A204.1 (cell line): ENCODE data around the gene USP17L26.
"Not testable (repeated sequence)": the region's sequence is repeated elsewhere in the genome, so short reads cannot be mapped to it uniquely, and the experiment has no call there.

Experiments used
- FAIRE-seq: peaks from 2 replicates; lab custom pipeline; 2012; peaks lifted over from hg19 to GRCh38; lab: Jason Lieb, UNC

USP17L26 gene, protein sequence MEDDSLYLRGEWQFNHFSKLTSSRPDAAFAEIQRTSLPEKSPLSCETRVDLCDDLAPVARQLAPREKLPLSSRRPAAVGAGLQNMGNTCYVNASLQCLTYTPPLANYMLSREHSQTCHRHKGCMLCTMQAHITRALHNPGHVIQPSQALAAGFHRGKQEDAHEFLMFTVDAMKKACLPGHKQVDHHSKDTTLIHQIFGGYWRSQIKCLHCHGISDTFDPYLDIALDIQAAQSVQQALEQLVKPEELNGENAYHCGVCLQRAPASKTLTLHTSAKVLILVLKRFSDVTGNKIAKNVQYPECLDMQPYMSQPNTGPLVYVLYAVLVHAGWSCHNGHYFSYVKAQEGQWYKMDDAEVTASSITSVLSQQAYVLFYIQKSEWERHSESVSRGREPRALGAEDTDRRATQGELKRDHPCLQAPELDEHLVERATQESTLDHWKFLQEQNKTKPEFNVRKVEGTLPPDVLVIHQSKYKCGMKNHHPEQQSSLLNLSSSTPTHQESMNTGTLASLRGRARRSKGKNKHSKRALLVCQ

DNA sequence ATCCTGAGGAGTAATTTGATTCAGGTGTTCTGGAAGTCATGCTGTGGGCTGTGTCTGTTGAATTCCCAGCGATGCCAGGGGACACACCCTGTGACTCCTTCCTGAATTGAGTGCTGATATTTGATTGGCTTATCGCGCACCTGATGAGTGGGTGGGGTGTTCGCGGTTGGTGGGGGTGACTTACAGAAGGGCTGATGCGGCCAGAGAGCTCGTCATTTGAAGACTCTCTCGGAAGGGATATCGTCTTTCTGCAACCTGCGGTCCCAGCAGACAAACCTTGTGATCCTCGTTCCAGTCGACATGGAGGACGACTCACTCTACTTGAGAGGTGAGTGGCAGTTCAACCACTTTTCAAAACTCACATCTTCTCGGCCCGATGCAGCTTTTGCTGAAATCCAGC lies at the start of gene USP17L26:
USP17L26 (plus strand) TSS at position 301 of the 400 bp plus-strand sequence; CDS start at position 301, 0 bp downstream.
- not testable (repeated sequence) for FAIRE-seq

DNA sequence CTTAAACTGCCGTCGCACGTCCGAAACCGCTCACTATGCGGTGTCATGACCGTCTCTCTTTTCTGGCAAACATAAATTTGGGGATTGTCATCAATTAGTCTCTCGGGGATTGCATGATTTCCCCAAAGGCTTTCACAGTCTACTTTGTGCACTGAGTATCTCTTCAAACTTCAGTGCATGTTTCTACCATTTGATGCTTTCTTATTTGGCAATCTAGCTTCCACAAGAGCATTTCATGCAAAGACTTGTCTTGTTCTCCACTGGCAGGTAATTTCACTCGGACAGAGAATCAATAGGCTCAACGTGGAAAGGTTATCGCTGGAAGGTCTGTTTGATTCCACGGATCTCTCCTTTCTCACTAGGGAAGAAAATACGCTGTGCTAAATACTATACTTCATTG lies 10.3 kb upstream of the USP17L26 start:
- FAIRE-seq: not testable (repeated sequence)

DNA sequence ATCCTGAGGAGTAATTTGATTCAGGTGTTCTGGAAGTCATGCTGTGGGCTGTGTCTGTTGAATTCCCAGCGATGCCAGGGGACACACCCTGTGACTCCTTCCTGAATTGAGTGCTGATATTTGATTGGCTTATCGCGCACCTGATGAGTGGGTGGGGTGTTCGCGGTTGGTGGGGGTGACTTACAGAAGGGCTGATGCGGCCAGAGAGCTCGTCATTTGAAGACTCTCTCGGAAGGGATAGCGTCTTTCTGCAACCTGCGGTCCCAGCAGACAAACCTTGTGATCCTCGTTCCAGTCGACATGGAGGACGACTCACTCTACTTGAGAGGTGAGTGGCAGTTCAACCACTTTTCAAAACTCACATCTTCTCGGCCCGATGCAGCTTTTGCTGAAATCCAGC lies 9.6 kb upstream of the USP17L26 start, which contains the start of gene USP17L24:
USP17L24 (plus strand) TSS at position 301 of the 400 bp plus-strand sequence; CDS start at position 301, 0 bp downstream.
- FAIRE-seq: not testable (repeated sequence)

DNA sequence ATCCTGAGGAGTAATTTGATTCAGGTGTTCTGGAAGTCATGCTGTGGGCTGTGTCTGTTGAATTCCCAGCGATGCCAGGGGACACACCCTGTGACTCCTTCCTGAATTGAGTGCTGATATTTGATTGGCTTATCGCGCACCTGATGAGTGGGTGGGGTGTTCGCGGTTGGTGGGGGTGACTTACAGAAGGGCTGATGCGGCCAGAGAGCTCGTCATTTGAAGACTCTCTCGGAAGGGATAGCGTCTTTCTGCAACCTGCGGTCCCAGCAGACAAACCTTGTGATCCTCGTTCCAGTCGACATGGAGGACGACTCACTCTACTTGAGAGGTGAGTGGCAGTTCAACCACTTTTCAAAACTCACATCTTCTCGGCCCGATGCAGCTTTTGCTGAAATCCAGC lies 4.8 kb upstream of the USP17L26 start, which contains the start of gene USP17L25:
USP17L25 (plus strand) TSS at position 301 of the 400 bp plus-strand sequence; CDS start at position 301, 0 bp downstream.
- not testable (repeated sequence) for FAIRE-seq

DNA sequence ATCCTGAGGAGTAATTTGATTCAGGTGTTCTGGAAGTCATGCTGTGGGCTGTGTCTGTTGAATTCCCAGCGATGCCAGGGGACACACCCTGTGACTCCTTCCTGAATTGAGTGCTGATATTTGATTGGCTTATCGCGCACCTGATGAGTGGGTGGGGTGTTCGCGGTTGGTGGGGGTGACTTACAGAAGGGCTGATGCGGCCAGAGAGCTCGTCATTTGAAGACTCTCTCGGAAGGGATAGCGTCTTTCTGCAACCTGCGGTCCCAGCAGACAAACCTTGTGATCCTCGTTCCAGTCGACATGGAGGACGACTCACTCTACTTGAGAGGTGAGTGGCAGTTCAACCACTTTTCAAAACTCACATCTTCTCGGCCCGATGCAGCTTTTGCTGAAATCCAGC lies 4.6 kb downstream of the USP17L26 start, which contains the start of gene USP17L5:
USP17L5 (plus strand) TSS at position 301 of the 400 bp plus-strand sequence; CDS start at position 301, 0 bp downstream.
- FAIRE-seq: not testable (repeated sequence)

DNA sequence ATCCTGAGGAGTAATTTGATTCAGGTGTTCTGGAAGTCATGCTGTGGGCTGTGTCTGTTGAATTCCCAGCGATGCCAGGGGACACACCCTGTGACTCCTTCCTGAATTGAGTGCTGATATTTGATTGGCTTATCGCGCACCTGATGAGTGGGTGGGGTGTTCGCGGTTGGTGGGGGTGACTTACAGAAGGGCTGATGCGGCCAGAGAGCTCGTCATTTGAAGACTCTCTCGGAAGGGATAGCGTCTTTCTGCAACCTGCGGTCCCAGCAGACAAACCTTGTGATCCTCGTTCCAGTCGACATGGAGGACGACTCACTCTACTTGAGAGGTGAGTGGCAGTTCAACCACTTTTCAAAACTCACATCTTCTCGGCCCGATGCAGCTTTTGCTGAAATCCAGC lies 9.4 kb downstream of the USP17L26 start, which contains the start of gene USP17L27:
USP17L27 (plus strand) TSS at position 301 of the 400 bp plus-strand sequence; CDS start at position 301, 0 bp downstream.
- FAIRE-seq: not testable (repeated sequence)

DNA sequence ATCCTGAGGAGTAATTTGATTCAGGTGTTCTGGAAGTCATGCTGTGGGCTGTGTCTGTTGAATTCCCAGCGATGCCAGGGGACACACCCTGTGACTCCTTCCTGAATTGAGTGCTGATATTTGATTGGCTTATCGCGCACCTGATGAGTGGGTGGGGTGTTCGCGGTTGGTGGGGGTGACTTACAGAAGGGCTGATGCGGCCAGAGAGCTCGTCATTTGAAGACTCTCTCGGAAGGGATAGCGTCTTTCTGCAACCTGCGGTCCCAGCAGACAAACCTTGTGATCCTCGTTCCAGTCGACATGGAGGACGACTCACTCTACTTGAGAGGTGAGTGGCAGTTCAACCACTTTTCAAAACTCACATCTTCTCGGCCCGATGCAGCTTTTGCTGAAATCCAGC lies 14.1 kb downstream of the USP17L26 start, which contains the start of gene USP17L28:
USP17L28 (plus strand) TSS at position 301 of the 400 bp plus-strand sequence; CDS start at position 301, 0 bp downstream.
- not testable (repeated sequence) for FAIRE-seq

DNA sequence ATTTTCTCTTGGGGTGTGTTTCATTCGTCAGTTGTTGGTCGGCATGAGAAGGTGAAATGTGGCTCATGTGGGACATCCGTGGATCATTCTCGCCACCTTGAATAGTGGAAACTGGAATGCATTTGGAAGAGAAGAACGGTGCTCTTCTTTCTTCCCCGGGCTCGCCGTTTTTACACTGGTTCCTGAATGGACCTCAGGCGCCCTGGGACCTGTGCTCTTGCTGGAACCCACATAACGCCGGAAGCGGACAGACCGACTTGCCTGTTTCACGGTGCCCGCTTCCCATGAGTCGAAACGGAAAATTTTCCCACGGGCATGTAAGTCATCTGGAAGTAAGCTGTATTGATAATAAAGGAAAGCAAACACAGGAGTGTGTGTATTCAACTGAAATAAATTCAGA lies 16.4 kb downstream of the USP17L26 start:
- FAIRE-seq: not testable (repeated sequence)

DNA sequence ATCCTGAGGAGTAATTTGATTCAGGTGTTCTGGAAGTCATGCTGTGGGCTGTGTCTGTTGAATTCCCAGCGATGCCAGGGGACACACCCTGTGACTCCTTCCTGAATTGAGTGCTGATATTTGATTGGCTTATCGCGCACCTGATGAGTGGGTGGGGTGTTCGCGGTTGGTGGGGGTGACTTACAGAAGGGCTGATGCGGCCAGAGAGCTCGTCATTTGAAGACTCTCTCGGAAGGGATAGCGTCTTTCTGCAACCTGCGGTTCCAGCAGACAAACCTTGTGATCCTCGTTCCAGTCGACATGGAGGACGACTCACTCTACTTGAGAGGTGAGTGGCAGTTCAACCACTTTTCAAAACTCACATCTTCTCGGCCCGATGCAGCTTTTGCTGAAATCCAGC lies 18.9 kb downstream of the USP17L26 start, which contains the start of gene USP17L29:
USP17L29 (plus strand) TSS at position 301 of the 400 bp plus-strand sequence; CDS start at position 301, 0 bp downstream.
- not testable (repeated sequence) for FAIRE-seq

DNA sequence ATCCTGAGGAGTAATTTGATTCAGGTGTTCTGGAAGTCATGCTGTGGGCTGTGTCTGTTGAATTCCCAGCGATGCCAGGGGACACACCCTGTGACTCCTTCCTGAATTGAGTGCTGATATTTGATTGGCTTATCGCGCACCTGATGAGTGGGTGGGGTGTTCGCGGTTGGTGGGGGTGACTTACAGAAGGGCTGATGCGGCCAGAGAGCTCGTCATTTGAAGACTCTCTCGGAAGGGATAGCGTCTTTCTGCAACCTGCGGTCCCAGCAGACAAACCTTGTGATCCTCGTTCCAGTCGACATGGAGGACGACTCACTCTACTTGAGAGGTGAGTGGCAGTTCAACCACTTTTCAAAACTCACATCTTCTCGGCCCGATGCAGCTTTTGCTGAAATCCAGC lies 28.4 kb downstream of the USP17L26 start, which contains the start of gene USP17L30:
USP17L30 (plus strand) TSS at position 301 of the 400 bp plus-strand sequence; CDS start at position 301, 0 bp downstream.
- not testable (repeated sequence) for FAIRE-seq

DNA sequence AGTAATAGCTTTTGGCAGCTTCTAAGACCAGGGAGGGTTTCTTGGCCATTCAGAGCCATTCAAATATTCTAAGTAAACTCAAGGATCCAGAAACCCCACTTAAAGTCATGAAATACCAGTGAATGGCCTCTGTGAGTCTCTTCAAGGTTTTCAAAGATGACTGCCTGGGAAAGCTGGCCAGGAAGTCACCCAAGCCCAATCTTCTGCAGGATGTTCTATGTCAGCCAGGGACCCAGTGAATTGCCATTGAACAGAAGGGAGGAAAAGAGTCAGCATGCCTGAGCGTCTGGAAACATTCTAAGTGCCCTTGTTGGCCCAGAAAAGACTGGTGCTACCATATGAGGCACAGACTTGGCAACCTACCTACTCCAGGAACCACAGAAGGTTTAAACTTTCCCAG lies 45.4 kb downstream of the USP17L26 start:
- FAIRE-seq: not testable (repeated sequence)

DNA sequence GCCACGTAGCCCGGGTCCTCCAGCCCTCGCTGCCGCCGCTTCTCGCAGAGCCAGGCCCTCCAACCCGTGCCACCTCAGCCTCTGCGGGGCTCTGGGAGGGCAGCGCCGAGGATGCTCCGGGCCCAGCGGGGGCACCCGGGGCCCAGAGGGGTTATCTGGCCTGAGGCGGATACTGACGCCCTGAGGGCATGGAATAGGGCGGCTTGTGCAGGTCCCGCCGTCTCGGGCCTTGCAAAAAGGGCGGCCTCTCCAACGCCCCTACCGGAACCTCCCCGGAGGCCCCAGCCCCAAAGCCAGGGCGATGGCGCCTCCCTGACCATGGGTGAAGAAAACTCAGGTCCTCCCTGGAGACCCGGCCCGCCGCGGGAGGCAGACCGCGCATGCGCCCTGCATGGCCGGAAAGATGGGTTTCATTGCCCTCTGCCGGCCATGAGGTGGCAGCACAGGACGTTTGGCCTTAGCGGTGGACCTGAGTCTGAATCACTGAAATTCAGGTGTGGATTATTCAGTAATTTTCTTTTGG lies 46.6 kb downstream of the USP17L26 start:
- FAIRE-seq: not testable (repeated sequence)

DNA sequence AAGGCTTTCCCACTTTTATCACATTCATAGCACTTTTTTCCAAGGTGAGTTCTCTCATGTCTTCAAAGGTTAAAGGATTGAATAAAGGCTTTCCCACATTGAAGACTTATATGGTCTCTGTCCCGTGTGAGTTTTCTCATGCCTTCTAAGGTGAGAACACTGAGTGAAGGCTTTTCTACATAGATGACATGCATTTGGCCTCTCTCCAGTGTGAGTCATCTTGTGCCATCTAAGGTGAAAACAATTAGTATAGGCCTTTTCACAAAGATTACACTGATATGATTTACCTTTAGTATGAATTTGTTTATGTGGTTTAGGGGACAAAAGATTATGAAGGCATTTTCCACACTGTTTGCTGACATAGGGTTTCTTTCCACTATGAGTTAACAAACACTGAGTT lies 49.7 kb downstream of the USP17L26 start:
- no peak for FAIRE-seq
